Fibroblast of skin of right quadriceps (primary cell): Measurements from ENCODE around the gene IL25.

Experiments used
- DNase-seq: peaks from one replicate; pipeline ENCODE4 v3.0.0-alpha.2; 2013

IL25 gene

DNA sequence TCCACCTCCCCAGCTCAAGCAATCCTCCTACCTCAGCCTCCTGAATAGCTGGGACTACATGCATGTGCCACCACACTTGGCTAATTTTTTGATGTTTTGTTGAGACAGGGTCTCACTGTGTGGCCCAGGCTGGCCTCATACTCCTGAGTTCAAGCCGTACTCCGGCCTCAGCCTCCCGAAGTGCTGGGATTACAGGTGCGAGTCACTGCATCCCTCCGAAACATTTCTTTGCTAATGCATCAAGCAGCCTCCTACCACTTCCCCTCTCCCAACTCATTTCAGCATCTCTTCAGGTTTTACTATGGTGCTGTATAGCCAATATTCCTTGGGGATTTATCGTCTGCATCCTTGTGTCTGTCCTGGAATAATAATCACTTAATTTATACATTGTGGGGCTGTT lies 17.6 kb upstream of the IL25 start:
- no peak for DNase-seq

GRCh38 chr14:23355871-23356435 lies 16.7 kb upstream of the IL25 start:
- DNase-seq = no peak

DNA sequence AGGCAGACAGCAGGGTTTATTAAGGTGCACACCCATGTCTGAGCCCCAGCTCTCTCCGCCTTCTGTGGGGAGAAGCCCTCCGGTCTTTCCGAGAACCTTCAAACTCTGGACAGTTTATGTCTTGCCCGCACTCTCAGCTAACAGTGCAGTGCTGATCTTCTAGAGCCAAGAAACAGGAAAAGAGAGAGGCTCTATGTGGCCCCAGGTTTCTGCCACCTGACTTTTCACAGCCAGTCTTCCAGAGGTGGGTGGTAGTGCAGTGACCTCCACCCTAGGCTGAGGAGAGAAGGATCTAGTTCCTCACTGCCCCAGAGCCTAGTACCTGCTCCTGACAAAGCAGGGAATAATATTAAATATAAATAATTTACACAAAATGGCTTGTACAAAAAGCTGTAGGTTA lies 15.9 kb upstream of the IL25 start:
- no peak for DNase-seq

- DNase-seq = no peak
These were observed 15.3 kb upstream of the IL25 start for GRCh38 chr14:23357261-23357660.

DNA sequence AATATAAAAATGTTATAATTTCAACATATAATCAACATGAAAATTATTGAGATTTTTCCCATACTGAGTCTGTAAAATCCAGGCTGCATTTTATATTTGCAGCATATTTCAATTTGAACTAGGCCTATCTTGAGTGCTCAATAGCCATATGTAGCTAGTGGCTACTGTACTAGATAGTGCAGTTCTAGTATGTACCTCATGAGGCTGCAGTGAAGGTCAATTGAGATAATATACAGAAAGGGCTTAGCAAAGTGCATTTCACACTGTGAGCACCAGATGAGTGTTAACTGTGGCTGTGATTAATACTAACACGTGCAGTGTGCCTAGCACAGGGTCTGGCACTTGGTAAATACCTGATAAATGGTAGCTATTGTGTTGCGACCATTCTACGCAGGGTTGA lies 14.6 kb upstream of the IL25 start:
- DNase-seq = no peak

DNA sequence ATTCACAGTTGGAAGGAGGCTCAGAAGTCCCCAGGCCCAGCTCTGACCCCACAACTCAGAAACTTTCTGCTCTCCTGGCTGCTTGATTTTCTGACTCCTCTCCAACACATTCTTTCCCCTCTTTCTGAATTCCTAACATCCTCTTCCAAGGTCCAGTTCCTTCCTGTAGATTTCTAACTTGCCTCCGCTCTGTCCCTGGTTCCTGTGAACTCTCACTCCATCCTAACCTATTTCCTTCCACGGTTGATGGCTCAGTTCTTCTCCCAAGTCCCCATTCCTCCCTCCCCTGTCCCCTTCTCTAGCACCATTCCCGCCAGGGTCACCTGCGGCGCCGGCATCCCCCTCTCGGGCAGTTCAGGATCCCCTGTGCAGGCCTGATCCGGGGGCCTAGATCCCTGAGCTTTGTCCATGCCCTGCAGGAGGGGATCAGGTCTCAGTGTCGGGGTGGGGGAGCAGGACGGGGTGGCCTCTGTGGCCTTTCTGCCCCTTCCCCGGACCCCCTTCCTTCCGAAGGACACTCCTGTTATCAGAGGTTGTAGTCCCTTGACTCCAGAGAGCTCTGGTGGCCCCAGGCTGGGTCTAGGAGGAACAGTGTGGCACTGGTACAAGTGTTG lies 13.9 kb upstream of the IL25 start:
- DNase-seq = no peak

DNA sequence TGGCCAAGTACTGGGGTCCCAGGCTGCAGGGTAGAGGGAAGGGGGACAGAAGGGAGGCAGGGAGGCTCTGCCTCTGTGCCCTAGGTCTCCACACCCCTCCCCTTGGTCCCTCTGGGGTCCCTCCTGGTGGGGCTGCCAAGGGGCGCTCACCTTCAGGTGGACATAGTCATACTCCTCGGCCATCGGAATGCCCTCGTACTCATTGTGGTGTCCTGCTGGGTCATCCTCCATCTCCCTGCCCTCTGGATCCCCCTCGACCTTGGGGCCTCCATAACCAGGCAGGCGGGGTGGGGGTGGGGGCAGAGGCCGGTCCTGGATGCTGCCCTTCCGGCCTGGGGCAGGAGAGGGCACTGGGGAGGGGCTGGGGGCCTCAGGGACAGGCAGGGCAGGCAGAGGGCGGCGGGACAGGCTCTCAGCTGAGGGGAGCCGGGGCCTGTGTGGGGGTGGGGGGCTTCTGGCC lies 13.4 kb upstream of the IL25 start:
- DNase-seq = no peak

GRCh38 chr14:23359722-23360447 lies 12.7 kb upstream of the IL25 start:
- DNase-seq = no peak

- DNase-seq = no peak
These were observed 12.1 kb upstream of the IL25 start for GRCh38 chr14:23360496-23360895.

DNA sequence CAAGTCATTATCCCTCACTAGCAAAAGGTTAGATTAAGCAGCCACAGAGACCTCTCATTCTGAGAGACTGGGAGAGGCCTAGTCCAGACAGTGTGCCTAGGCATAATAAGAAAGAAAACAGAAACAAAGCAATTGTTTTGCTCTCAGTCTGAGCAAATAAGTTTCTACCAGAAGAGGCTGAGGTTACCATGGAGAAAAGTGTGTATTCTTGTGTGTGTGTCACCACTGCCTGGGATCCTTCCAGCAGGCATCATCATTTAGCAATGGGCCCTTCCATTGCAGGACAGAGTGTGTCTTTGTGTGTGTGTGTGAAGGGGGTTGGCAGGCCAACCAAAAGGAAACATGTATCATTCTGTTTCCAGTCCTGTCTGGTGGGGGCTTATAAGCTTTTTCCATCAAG lies 11.3 kb upstream of the IL25 start:
- peak; percentile 49 for DNase-seq

DNA sequence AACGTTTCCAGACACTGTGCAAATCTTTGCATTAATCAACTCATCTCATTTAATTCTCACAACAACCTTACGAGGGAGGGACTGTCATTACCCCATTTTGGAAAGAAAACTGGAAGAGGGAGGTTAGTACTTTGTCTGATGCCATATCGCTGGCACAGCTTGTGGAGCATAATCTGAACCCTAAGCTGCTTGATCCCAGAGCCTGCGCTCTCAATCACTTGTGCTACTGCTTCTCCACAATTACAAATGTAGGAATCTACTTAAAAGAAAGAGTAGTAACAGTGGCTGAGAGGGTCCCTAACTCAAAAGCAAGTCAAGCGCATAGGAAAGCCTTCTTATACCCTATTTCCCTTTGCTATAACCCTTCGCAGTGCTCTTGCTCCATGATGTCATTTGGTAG lies 10.8 kb upstream of the IL25 start:
- DNase-seq = no peak

DNA sequence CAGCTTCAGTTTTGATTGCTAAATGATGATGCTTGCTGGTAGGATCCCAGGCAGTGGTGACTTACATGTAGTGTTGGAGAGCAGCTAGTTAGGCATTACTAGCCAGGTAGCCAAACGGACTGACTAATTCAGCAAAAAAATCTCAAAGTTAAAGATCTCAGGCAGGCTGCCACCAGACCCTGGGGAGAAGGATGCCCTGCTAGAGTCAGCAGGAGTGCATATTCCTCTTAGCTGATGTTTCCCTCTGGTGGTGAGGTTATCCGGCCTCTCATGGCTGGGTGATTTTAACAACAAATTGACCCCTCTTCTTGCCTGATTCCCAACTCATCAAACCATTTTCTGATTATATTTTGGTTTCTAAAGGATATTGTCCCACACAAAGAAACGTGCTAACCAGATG lies 10.4 kb upstream of the IL25 start:
- peak; percentile 25 for DNase-seq

DNA sequence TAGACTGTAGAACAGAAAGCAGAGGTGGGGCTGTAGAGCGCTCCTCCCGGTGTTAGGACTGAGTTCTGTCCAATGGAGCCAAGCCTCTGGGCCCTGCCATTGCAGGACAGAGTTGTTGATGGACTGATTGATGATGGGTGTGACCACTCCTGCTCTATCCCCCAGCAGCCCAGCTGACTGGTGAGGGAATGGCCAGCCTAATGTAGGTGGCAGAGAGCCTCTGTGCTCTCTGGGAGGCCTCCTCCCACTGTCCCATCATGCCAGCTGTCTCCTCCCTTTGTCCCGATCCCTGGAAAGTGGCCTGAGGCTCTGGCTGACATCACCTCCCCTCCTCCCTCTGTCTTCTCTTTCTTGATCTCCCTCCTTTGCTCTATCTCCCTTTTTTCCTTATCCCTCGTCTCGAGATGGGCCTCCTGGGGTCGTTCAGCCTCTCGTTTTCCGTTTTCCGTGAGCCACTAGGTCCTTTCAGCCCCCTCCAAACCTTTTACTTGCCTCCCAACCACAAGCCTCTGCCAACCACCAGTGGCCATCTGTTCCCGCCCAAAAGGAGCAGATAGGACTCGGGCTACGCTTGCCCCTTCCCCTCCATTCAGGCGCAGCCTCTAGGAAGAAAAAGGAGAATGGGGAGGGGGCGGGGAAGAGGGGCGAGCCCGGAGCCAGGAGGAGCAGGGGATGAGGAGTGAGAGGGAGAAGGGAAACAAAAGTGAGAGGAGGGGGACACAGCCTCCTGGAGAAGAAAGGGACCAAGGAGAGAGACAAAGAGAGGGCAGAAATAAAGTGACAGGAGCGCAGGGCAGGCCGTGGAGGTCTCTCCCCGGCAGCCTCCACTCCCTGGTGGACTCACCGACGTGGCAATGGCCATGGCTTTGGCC lies 8.2 kb upstream of the IL25 start:
- peak; percentile 42 for DNase-seq

DNA sequence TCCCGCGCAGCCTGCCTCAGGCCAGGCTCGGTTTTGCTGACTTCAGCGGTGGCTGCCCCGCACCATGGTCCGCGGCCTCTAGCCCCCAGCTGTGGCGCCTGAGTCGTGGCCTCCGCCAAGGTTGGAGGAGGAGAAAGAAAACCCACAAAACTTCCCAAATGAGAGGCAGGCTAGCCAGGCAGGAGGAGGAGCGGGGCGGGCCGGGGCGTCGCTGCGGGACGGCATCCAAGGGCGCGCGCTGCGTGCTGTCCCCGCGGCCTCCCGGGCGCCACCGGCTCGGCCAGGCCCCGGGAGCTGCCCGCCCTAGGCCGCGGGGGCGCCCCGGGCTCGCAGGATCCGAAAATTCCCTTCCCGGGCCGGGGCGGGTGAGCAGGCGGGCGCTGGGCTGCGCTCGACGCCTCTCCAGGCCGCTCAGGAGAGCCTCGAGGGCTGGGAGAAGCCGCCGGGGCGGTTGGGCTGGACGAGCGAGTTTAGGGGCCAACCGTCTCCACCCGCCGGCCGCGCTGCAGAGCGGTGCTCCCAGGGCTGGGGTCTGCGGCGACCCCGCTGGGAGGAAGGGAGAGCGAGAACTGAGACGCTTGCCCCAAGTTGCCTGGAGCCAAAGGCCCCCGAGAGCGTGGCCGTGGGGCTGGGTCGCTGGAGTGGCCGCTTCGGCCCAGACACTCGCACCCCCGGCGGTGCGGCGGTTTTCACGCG lies 7.4 kb upstream of the IL25 start, which contains the start of gene EFS:
Gene EFS (minus strand): TSS at position 137 of the 696 bp plus-strand sequence. CDS start 147 bp downstream, outside the sequence.
- peak; percentile 43 for DNase-seq

- peak; percentile 87 for DNase-seq
These were observed 6.7 kb upstream of the IL25 start for GRCh38 chr14:23365732-23366425.

GRCh38 chr14:23366426-23366921 lies 6.1 kb upstream of the IL25 start:
- DNase-seq = no peak

GRCh38 chr14:23370221-23370620 lies 2.4 kb upstream of the IL25 start:
- no peak for DNase-seq

DNA sequence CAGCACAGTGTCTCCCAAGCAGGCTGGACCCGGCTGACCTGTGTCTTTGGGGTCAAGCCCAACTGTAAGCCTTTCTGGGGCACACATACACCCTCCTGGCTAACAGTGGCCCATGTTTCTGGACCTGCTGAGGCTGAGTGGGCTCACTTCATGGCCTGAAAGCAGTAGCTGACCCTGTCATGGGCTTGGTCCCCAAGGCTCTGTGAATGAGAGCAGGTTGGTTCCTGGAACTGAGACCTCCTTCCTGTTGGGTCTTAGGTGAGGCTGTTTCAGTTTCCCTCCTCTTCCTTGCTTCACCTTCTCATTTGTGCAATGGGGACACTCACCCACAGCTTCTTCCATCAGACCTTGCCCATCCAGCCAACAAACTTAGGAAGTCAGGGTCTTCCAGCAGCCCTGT lies 744 bp upstream of the IL25 start:
- no peak for DNase-seq

DNA sequence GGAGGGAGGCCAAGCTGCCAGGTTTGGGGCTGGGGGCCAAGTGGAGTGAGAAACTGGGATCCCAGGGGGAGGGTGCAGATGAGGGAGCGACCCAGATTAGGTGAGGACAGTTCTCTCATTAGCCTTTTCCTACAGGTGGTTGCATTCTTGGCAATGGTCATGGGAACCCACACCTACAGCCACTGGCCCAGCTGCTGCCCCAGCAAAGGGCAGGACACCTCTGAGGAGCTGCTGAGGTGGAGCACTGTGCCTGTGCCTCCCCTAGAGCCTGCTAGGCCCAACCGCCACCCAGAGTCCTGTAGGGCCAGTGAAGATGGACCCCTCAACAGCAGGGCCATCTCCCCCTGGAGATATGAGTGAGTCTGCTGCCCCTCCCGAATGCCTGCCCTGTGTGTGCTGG lies 432 bp downstream of the IL25 start:
- DNase-seq = no peak

- DNase-seq = no peak
These were observed 3.1 kb downstream of the IL25 start for GRCh38 chr14:23375527-23376251.
